ENCODE results near the gene TSPAN10.

The TSPAN10 gene

DNA sequence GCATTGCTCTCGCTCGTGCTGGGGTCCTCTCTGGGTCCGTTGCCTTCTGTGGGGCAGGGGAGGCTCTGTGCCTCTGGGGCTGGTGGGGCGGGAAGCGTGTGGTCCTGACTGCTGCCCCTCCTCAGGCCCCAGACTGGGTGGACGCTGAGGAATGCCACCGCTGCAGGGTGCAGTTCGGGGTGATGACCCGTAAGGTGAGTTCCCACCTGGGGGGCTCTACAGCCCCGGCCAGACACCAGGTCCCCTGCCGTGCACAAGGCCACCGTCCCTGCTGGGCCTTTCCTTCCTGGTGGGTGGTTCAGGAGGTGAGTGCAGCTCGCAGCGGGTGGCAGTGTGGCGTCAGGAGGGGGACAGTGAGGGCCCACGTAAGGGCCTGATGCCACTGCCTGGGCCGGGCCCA lies 53.6 kb downstream of the TSPAN10 start:
- DNase-seq = no peak

DNA sequence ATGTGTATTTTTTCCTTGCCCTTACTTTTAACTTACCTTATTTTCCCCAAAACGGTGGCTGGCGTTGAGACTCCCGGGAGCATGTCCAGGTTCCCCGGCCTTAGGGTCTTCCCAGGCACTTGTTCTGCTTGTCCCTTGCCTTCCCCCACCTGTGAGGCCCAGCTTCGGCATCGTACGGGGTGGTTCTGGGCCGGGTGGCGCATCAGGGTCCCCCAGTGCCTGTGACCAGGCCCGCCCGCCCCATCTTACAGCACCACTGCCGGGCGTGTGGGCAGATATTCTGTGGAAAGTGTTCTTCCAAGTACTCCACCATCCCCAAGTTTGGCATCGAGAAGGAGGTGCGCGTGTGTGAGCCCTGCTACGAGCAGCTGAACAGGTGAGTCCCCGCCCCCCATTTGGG lies 54.2 kb downstream of the TSPAN10 start:
- DNase-seq = no peak

DNA sequence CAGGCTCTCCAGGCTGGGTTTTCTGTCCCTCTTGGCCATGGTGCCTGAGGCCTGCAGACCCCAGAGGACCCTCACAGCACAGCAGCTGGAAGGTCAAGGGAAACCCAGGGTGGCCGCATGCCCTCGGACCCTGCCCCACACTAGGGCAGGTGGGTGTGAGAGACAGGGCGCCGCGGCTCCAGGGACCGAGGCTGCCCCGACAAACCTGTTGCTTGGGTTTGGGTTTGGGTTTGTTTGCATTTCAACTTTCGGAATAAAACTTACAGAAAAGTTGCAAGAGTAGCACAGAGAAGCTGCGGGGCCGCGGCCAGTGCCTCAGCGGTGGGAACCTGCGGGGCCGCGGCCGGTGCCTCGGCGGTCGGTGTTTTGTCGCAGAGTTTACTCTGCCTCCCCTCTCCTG lies 54.6 kb downstream of the TSPAN10 start:
- no peak for DNase-seq

DNA sequence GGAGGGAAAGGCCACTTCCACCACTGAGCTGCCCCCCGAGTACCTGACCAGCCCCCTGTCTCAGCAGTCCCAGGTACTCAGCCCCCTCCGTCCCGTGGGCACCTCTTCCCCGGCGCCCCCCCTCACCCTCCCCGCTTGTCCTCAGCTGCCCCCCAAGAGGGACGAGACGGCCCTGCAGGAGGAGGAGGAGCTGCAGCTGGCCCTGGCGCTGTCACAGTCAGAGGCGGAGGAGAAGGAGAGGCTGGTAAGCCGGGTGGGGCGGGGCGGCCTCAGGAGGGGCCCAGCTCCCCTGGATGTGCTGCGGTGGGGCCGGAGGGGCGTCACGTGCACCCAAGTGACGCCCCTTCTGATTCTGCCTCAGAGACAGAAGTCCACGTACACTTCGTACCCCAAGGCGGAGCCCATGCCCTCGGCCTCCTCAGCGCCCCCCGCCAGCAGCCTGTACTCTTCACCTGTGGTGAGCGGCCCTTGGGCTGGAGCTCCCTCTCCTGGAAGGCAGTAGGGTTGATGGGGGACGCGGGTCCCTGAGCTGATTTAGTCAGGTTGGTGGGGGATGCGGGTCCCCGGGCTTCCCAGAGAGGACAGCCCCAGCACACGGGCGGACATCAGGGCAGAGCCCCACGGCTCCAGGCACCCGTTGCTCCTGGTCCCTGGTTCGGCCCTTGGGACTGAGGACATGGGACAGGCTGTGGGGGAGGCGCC lies 56.7 kb downstream of the TSPAN10 start:
- DNase-seq = no peak

DNA sequence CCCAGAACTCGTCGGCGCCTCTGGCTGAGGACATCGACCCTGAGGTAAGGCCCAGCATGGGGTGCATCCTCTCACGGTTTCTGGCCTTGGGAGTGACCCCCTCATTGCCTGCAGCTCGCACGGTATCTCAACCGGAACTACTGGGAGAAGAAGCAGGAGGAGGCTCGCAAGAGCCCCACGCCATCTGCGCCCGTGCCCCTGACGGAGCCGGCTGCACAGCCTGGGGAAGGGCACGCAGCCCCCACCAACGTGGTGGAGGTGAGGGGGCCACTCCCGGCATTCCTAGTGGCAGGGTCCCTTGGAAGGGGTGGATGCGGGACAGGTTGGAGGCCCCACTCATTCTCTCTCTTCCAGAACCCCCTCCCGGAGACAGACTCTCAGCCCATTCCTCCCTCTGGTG lies 57.8 kb downstream of the TSPAN10 start:
- DNase-seq = no peak

DNA sequence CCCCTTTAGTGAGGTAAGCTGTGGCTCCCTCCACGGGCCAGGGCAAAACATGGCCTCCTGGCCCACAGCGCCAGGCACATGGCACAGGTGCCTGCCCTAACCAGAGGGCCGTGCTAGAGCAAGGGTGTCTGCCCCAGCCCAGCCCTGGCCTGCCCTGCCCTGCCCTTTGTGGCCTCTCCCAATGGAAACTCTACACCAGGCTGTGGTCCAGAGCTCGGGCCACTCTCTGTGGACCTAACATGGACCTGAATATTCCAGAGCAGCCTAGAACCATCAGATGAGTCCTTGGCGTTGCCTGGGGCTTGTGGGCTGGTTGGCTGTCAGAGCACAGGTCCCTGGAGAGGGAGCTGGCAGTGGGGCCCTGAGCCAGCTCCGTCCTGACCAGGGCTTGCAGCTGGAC lies 58.2 kb downstream of the TSPAN10 start:
- no peak for DNase-seq

DNA sequence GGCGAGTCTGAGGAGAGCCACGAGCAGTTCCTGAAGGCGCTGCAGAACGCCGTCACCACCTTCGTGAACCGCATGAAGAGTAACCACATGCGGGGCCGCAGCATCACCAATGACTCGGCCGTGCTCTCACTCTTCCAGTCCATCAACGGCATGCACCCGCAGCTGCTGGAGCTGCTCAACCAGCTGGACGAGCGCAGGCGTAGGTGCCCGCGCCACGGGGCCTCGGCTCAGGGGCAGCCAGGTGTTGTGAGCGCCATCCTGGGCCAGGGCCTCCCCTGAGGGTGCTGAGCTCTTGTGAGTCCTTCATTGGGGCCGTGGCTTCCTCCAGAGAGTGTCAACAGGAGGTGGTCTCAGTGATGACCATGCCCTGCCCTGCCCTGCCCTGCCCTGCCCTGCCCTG lies 58.8 kb downstream of the TSPAN10 start:
- no peak for DNase-seq

DNA sequence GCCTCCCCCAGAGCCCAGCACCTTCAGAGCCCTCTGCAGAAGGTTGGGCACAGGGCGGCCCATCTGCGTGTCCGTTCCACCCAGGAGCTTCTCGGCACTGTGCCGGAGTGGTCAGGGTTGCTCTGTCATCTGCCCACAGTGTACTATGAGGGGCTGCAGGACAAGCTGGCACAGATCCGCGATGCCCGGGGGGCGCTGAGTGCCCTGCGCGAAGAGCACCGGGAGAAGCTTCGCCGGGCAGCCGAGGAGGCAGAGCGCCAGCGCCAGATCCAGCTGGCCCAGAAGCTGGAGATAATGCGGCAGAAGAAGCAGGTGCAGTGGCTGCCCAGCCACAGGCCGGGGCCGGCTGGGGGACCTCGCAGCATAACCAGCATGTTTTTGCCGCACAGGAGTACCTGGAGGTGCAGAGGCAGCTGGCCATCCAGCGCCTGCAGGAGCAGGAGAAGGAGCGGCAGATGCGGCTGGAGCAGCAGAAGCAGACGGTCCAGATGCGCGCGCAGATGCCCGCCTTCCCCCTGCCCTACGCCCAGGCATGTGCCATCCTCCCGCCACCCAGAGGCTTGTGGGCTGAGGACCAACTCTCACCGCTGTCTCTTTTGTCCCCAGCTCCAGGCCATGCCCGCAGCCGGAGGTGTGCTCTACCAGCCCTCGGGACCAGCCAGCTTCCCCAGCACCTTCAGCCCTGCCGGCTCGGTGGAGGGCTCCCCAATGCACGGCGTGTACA lies 59.4 kb downstream of the TSPAN10 start:
- no peak for DNase-seq

DNA sequence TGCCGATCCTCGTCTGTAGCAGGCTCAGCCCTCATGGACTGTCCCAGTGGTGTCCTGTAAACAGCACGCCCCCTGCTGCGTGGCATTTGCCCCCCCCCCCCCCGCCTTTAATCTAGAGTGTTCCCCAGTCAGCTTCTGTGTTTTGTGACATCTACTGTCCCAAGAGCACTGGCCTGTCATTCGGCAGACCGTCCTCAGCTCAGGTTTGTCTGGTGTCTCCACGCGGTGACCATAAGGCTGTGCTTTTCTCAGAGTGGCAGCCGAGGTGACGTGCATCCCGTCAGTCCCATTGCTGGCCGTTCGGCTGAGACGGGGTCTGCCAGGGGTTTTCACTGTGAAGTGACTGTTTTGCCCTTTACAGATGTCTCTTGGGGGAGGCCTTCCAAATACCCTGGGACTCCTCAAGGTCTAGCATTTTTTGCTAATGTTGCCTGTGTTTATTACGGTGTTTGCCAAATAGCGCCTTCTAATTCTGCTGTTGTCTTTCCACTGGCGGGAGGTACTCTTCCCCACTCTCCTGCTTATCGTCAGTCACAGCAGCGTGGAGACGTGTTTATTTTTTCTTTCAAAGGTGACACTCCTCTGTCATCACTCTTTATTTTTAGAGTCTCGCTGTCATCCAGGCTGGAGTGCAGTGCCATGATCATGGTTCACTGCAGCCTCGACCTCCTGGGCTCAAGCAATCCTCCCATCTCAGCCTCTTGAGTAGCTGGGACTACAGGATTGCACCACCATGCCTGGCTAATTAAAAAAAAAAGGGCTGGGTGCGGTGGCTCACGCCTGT lies 60.5 kb downstream of the TSPAN10 start:
- DNase-seq = no peak
